Stimulated activated CD4-positive, alpha-beta T cell treated with anti-CD3 and anti-CD28 coated beads, Interleukin-1b, Interleukin-23, amount 100 ng/mL, for 1 hour (primary cell): Measurements from ENCODE around the gene INIP.

ENCODE experiments used
- DNase-seq, 2 donors: peaks; one replicate each; pipeline ENCODE4 v3.0.0-alpha.2; 2020; ENCODE audit warnings: low read depth in 2 of 2

INIP gene

GRCh38 chr9:112670991-112671625 lies 46.8 kb downstream of the INIP start:
- DNase-seq = no peak

- DNase-seq = no peak
These were observed 48.6 kb downstream of the INIP start for GRCh38 chr9:112669326-112669725.

- DNase-seq = no peak
These were observed 52.6 kb downstream of the INIP start for GRCh38 chr9:112665347-112665746.

- no peak for DNase-seq
These were observed 53.4 kb downstream of the INIP start for GRCh38 chr9:112664531-112664930.

- DNase-seq = no peak
These were observed 54.2 kb downstream of the INIP start for GRCh38 chr9:112663681-112664080.

- DNase-seq = no peak
These were observed 58.0 kb downstream of the INIP start for GRCh38 chr9:112659906-112660305.

- DNase-seq = no peak
These were observed 62.2 kb downstream of the INIP start for GRCh38 chr9:112655668-112656067.

GRCh38 chr9:112654282-112654681 lies 63.6 kb downstream of the INIP start:
- DNase-seq = no peak

GRCh38 chr9:112648624-112649023 lies 69.3 kb downstream of the INIP start:
- DNase-seq = no peak

- no peak for DNase-seq
These were observed 70.3 kb downstream of the INIP start for GRCh38 chr9:112647596-112647995.

GRCh38 chr9:112642126-112642525 lies 75.8 kb downstream of the INIP start:
- DNase-seq = no peak

- DNase-seq = no peak
These were observed 77.6 kb downstream of the INIP start for GRCh38 chr9:112640311-112640710.
